NOMO-1 (cell line): ENCODE data around the gene GAS2.
"Not testable (repeated sequence)": the region's sequence is repeated elsewhere in the genome, so short reads cannot be mapped to it uniquely, and the experiment has no call there.

ENCODE experiments used
- DNase-seq, 2 experiments: peaks; one replicate each; lab custom pipeline; 2025; ENCODE audit not compliant: unreplicated experiment in 2 of 2; lab: John Stamatoyannopoulos, UW

Gene GAS2

DNA sequence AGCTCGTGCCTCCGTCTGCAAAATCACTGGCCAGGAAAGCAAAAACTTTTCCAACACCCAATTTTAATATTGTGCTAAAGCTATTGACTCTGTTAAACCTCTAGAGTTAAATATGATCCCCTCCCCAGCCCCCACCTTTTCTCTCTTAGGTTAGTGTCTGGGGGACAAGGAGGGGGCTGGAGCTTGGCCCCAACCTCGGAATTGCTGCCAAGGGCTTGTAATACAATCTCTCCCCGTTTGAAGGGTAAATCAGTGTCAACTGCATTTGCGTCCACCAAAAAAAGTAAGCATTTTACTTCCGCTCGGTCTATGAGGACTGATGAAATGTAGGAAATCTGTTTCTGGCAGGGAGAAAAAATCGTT lies at the start of gene GAS2:
GAS2 (plus strand) TSS at position 287 of the 363 bp plus-strand sequence. CDS start 8,259 bp downstream, outside the sequence.
- DNase-seq = no peak

DNA sequence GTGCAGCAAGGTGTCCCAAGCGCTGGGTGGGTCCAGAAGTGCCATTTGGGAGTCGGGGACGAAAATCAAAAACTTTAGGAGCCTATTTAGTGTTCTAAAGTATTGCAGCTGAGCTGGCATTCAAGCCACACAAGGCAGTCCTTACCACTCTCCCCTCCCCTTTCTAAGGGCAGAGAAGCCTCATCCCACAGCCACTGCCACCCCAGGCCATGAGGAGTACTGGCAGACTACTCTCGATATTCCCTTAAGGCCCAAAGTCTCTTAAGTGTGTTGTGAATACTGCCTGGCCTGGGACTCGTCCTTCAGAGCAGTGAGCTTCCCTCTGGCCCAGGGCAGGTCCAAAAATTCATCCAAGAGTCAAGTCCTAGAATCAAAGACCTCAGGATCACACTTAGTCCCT lies 48.5 kb upstream of the GAS2 start:
- DNase-seq = no peak

DNA sequence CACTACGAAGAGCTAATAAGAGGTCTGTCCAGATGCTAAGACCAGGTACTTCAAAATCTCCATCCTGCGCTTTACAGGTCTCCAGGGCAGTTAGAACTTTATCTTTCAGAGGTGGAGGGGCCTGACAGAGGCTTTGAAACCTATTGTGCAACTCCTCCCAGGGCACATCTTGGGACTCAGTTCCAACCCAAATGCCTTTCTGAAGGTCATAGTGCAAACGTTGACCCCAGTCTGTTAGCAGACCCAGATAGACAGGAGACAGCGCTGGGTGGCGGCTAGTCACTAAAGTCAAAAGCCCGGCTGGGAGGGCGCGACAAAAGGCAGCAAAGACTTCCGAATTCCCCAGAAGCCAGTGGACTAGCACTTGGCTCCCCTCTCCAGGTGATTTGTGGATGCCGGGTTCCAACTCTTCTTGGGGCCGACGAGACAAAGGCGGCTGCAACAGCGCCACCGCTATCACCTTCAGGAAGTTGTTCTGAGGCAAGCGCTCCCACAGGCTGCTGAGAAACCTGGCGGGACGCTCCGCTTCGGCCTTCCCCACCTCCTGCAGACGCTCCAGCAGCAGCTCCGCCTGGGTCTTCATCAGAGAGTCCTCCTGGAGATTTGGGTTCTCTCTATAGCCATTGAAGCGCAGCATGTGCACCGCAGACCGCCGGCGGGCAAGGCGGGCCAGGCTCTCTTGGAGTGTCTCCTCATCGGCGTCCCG lies 41.5 kb upstream of the GAS2 start:
- peak; percentile 52 to 54 for DNase-seq

- DNase-seq = peak; percentile 88 to 97
These were observed 40.7 kb upstream of the GAS2 start, which contains the start of gene FANCF for GRCh38 chr11:22625448-22626287. Gene FANCF, minus strand, starts transcription at chr11:22625823. Its CDS starts 13 bp downstream, at chr11:22625810.

DNA sequence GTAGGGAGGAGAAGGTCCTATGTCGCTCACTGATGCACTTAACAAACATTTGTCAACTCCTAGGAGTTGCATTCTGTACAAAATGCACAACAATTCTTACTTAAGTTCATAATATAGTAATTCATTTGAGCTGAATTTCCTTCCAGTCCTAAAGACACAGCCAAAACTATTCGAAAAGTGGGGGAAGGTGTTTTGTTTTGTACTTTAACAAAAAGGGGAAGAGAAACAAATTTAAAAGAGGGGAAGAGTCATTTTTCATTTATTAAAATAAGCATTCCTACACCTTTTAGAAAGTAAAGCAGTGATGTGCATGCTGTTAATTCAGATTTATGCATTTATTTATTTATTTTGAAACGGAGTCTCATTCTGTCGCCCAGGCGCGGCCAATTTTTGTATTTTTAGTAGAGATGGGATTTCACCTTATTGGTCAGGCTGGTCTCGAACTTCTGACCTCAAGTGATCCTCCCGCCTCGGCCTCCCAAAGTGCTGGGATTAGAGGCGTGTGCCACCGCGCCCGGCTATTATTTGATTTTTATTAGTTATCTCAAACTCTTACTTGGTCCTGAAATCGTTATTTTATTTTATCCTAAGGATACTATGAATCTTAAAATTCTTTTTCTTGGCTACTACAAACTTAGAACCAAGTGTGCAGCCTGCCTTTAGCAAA lies 39.7 kb upstream of the GAS2 start:
- peak in 1 of 2 experiments; percentile 44 for DNase-seq

- DNase-seq = no peak
These were observed 39.0 kb upstream of the GAS2 start for GRCh38 chr11:22627421-22627820.

GRCh38 chr11:22633354-22633902 lies 33.0 kb upstream of the GAS2 start:
- DNase-seq = no peak

- no peak for DNase-seq
These were observed 31.3 kb upstream of the GAS2 start for GRCh38 chr11:22634897-22635629.

- peak in 1 of 2 experiments; percentile 15 for DNase-seq
These were observed 30.7 kb upstream of the GAS2 start for GRCh38 chr11:22635689-22636088.

DNA sequence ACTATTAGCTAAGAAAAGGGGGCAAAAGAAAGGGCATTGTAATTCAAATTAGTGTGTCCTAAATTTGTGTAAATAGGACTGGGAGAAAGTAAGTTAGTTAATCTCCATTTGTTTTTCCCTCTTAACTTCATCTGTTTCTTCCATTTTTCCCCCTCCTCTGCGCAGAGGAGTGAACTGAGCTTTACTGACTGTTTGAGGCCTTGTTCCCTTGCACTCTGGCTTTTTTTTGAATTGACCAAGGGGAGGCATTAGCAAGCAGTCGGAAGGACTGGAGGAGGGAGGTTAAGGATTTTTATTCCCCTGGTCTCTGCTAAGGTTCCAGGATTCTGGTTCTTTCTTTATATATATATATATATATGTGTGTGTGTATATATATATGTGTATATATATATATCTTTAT lies 25.5 kb upstream of the GAS2 start:
- no peak for DNase-seq

- DNase-seq = no peak
These were observed 24.9 kb upstream of the GAS2 start for GRCh38 chr11:22641559-22641958.

- DNase-seq = not testable (repeated sequence)
These were observed 14.1 kb upstream of the GAS2 start for GRCh38 chr11:22652346-22652745.

DNA sequence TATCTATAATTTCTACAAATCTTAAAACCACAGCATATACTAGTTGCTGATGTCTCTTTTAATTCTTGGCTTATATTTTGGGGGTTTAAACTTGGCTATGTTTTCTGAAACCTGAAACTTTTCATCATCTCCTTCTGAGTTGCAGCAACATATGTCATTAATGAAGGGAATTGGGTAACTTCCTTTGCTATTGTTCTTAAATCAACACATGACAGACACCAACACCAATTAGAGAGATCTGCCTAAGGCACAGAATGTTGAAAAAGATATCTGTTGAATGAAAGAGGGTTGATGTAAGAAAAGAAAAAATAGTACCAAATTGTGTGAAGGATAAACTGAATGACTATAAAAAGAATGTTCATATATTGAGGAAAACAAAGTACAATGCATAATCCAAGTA lies 10.3 kb upstream of the GAS2 start:
- DNase-seq = peak in 1 of 2 experiments; percentile 77

- no peak for DNase-seq
These were observed 9.2 kb upstream of the GAS2 start for GRCh38 chr11:22657101-22657694.

GRCh38 chr11:22659783-22660182 lies 6.6 kb upstream of the GAS2 start:
- no peak for DNase-seq

GRCh38 chr11:22666688-22667439 lies 453 bp downstream of the GAS2 start:
- DNase-seq = no peak

GRCh38 chr11:22668005-22668796 lies 1.8 kb downstream of the GAS2 start:
- no peak for DNase-seq

GRCh38 chr11:22669368-22669767 lies 3.0 kb downstream of the GAS2 start:
- no peak for DNase-seq
